ENCODE measurements around the gene ARHGAP33.
"Not testable (repeated sequence)": the region's sequence is repeated elsewhere in the genome, so short reads cannot be mapped to it uniquely, and the experiment has no call there.

ARHGAP33 gene

DNA sequence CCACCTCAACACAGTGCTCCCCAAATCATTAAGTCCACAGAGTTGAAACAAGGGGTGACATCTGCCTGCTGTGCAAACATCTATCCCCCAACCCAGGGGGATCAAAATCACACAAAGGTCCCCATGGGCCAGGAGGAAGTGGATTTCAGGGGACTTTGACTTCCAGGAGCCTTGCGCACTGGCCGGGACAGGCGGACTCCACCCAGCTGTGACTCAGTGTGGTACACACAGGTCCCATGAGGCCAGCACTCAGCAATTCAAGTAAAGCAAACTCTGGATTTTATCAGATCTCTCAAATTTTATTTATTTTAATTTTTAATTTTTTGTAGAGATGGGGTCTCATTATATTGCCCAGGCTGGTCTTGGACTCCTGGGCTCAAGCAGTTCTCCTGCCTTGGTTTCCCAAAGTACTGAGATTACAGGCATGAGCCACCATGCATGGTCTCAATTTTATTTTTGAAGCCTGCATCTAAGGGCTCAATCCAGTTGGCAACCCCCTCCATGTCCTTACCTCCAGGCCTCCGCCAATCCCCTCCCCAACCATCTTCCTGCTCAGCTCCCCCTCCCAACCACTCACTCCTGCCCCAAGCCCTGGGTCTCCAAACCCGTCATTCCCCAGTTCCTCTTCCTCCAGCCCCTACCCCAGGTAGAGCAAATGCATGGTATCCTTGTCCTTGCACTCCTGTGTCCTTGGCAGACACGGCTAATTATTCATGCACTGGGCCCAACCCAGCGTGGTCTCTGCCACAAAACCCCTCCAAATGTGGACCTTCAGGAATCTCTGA lies 18.2 kb downstream of the ARHGAP33 start:
- DNase-seq = no peak

DNA sequence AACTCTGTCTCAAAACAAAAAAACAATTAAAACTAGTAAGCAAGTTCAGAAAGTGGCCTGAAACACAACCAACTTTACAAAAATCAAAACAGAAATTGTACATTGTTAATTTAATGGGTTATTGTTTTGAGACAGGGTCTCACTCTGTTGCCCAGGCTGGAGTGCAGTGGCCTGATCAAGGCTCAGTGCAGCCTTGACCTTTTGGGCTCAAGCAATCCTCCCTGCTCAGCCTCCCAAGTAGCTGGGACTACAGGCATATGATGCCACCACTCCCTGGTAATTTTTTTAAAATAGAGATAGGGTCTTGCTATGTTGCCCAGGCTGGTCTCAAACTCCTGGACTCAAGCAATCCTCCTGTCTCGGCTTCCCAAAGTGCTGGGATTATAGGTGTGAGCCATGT lies 20.2 kb downstream of the ARHGAP33 start:
- not testable (repeated sequence) for DNase-seq

DNA sequence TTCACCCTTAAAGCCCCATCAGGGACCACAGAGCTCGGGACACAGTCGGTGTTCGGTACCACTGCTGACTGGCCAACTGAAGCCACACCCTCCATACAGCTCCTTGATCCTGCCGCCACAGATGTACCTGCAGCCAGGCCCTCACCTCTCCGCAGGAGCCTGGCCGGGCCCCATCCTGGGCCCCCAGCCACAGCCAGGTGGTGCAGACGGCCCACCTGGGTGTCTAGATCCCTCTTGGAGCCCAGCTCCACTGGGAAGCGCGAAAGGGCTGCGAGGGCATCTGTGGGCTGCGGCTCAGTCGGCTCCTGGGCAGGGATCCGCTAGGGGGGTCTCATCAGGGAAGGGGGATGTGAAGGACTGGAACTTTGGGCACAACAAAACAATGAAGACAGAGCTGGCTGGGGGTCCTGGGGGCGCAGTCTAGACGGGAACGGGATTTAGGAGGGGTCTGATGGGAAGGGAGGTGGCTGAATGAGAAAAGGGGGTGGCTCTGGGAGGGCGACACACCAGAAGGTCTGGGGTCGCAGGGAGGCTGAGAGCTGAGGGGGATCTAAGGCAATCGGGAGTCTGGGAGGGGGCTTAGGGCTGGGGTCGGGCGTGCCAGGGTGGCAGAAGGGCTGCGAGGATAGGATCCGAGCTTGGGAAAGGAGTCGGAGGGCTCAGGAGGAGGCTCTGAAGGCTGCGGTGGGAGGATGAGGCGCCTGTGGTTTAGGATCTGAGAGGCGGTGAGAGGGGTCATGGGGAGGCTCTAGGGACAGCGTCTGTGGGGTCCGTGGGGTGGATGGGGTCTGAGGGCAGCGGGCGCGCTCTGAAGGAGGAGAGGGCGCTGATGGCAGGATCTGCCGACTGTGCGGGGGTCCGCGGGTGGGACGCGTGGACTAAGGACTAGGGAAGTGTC lies 21.5 kb downstream of the ARHGAP33 start:
- no peak for DNase-seq

DNA sequence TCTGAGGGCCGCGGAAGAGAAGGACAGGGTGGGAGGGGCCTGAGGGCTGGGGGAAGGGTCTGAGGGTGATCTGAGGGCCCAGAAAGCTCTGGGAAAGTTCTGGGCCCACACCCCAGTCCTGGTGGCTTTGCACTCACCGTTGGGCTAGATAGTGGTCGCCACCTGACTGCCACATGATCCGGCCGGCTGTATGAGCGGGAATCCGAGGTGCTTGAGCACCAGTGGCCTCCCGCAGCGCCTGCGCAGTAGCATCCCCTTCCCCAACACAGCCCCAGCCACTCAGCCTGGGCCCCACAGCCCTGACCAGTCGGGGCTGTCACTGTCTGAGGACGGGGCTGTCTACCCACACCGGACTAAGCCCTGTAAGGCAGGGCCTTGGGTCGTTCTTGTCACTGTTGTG lies 22.3 kb downstream of the ARHGAP33 start:
- no peak for DNase-seq

DNA sequence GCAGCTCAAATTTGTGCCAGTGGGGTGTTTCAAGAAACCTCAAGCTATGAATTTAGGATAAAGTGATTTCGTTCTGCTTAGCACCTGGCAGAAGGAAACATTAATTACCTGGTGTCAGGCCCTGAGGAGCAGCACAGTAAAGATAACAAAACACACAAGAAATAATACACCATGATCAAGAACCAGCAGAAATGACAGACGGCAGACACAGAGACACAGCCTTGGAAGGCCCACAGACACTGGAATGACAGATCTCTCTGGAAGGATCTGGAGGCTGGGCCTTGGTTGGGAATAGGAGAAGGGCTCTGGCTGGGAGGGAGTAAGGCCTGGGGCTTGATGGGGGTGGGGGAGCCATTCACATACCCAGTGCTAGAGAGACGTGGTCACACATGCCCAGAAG lies 26.5 kb downstream of the ARHGAP33 start:
- DNase-seq = no peak

DNA sequence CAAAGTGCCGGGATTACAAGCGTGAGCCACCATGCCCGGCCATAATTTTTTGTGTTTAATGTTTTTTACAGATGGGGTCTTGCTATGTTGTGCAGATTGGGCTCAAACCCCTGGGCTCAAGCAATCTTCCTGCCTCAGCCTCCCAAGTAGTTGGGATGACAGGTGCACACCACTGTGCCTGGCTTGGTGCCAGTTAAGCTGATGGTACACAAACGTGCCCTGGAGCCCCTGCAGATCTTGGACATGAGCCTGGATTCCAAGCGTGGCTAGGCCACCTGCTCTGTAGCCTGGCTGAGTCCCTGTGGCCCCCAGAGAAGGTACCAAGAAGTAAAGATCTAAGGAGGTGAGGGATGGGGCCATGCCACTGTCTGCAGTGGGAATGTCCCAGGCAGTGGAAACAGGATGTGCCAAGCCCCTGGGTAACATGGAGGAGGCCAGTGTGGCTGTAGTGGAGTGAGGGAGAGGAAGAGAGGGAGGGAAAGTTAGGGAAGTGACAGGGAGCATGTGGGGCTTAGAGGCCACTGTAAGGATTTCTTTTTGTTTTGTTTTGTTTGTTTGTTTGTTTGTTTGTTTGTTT lies 30.2 kb downstream of the ARHGAP33 start:
- no peak for DNase-seq

DNA sequence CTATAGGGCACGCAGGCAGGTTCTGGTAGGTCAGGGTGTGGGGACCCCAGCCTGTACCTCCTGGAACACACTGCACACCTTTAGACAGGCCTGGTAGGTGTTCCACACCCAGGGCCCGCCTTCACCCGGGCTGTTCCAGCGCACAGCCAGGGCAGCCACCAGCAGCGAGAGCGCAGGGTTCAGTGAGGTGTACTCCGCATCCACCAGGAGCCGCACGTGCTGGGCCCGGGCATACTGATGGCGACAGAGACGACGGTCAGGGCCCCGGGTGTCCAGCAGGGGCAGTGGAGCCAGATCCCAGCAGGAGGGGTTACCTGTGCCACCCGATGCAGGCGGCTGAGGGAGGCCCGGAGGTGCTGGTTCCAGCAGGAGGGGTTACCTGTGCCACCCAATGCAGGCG lies 31.2 kb downstream of the ARHGAP33 start:
- DNase-seq = no peak

DNA sequence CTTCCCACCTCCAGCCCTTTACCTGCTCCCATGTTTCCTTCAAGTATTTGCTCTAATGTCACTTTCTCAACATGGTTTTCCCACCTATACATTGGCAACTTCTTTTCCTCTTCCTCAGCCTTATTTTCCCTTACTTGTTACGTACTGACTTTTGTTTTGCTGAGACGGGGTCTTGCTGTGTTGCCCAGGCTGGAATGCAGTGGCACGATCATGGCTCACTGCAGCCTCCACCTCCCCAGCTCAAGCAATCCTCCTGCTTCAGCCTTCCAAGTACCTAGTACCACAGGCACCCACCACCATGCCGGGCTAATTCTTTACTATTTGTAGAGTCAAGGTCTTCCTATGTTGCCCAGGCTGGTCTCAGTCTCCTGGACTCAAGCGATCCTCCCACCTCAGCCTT lies 32.3 kb downstream of the ARHGAP33 start:
- no peak for DNase-seq

DNA sequence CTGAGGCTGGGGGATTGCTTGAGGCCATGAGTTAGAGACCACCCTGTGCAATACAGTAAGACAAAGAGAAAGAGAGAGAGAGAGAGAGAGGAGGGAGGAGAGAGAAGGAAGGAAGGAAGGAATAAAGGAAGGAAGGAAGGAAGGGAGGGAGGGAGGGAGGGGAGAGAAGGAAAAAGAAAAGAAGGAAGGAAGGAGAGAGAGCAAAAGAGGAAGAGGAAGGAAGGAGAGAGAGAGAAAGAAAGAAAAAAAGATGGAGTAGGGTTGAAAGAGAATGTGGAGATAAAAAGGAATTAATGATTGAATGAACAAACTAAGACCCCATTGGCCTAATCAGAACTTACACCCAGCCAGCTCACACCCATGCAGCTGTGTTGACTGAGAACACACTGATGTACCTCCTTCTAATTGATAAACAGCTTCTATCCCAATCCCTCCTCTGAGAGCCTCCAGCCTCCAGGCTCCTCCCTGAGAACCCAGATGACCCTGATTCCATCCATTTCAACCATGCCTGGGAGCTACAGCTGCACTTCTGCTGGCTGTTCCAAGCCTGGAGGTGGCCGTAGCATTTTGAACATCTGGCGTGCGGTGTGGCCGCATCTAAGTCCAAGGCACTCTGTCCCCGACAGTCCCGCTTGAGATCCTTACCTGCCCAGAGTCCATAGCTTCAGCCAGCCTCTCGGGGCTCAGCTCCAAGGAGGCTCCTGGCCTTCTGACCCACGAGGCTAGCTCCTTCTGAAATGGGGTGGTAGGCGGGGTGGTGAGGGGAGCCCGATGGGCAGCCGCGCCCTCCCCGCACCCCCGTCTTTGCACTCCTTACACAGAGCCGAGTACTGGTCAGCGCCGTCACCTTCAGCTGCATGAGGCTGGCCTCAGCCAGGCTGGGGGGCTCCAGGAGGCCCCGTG lies 36.2 kb downstream of the ARHGAP33 start:
- no peak for DNase-seq

DNA sequence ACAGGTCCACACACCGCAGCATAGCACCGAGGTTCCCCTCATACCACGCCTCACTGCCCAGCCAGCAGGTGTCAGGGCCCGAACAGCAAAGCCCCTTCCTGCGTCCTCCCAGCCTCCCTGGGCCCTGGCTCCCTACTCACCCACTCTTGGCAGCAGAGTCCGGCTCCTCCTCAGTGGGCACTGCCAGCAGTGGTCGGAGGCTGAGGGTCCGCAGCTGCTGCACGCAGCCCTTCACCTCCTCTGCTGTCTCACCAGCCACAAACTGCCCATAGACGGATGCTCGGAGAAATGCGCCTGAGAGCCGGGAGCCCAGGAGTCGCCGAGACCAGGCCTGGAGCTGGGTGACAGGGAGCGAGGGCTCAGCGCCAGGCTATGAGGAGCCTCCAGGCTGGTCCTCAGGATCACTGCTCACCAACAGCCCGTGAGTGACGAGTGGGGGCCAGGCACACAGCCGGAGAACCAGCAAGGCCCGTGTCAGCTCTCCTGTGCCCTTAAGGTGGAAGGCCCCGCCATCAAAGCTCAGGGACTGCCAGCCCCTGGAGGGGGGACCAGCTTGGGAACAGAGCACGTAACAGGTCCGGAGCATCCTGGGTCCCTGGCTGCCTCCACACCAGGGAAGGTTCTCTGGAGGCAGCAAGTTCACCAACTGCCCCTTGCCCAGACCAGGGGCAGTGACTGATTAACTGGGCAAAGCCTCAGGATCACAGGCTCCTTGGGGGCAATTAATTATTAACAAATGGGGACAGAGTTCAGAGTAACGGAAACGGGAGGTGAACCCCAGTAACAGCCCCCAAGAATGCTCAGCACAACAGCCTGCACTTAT lies 37.1 kb downstream of the ARHGAP33 start, which contains the start of gene PRODH2:
Gene PRODH2, minus strand, starts transcription at position 626 of the 823 bp plus-strand sequence. Its CDS starts 40 bp downstream, at position 586.
- DNase-seq = no peak

DNA sequence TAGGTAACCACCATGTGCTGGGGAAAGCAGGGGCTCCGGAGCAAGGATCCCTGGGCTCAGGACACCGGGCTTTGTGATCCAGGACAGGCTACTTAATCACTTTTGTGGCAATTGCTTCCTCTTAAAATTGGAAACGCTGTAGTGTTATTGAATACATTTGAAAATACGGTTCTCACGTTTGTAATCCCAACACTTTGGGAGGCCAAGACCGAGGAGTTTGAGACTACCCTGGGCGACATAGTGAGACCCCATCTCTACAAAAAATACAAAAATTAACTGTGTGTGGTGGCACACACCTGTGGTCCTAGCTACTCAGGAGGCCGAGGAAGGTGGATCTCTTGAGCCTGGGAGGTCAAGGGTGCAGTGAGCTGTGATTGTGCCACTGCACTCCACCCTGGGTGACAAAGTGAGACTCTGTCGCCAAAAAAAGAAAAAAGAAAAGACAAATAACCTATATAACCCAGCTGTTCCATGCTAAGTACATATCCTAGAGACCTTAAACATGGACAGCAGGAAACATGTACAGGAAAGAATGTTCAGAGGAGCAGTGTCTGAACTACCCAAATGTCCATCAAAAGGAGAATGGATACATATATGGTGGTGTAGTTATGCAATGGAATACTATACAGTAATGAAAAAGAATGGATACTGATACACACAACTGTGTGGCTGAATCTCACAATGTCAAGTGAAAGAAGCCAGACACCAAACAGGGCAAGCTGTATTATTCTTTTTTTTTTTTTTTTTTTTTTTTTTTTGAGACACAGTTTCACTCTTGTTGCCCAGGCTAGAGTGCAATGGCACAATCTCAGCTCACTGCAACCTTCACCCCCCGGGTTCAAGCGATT lies 37.9 kb downstream of the ARHGAP33 start:
- no peak for DNase-seq

DNA sequence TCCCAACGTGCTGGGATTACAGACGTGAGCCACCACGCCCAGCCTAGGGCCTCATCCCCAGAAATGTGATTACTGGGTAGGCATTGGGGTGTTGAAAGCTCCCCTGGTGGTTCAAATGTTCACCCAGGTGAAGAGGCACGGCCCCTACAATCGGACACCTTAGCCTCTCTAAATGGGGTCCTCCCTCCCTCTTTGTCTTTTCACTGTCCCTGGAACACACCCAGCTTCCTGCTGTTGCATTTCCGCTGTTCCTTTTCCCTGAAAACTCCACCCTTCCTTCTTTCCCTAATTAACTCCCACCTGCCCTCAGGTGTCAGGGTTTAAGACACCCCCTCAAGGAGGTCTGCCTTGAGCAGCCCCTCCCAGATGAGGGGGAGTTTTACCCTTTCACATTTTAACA lies 40.9 kb downstream of the ARHGAP33 start:
- no peak for DNase-seq

DNA sequence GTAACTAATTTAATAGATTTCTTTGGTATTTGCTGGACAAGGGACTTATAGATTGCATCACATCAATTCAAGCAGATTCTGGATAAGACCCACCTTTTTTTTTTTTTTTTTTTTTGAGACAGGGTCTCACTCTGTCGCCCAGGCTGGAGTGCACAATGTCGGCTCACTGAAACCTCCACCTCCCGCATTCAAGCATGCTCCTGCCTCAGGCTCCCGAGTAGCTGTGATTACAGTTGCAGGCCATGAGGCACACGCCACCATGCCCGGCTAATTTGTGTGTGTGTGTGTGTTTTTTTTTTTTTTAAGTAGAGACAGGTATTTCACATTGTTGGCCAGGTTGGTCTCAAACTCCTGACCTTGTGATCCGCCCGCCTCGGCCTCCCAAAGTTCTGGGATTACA lies 41.5 kb downstream of the ARHGAP33 start:
- DNase-seq = no peak

DNA sequence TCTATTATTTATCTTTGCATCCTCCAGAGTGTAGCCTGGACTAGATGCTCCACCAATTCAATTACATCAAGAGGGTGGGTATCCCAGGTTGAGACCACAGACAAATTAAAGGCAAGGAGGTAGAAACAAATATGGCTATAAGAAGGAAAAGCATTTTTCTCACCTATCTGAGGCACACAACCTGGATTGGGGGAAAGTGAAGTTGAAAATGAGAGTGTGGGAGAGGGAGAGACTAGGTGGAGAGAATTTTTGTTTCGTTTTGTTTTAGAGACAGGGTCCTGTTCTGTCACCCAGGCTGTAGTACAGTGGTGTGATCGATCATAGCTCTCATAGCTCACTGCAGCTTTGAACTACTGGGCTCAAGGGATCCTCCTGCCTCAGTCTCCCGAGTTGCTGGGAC lies 43.1 kb downstream of the ARHGAP33 start:
- DNase-seq = no peak

DNA sequence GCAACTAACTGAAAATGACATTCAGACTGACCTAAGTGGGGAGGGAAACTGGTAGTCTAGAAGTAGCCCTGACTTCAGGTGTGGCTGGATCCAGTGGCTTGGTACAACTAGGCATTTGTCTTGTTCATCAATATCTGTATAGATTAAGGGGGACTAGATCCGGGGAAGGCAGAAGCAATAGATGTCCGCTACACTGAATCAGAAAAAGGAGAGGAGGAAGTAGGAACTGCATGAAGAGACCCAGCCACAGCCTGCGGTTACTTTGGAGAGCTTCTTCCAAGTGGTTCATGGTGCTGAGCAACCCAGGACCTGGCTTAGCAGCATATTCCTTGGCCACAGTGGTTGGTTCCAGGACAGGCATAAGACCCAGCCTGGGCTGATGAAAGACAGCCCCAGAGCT lies 47.2 kb downstream of the ARHGAP33 start:
- DNase-seq = no peak

DNA sequence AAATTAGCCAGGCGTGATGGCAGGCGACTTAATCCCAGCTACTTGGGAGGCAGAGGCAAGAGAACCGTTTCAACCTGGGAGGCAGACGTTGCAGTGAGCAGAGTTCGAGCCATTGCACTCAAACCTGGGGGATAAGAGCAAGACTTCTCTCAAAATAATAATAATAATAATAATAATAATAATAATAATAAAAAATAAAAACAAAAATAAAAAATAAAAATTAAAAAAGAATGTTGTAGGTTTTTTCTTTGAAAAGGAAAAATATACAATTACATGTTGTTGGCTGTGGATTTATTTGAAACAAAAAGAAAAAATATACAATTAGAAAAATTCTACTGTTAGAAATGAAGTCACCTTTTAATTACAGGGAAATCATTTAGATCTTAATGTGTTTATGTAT lies 48.8 kb downstream of the ARHGAP33 start:
- no peak for DNase-seq

DNA sequence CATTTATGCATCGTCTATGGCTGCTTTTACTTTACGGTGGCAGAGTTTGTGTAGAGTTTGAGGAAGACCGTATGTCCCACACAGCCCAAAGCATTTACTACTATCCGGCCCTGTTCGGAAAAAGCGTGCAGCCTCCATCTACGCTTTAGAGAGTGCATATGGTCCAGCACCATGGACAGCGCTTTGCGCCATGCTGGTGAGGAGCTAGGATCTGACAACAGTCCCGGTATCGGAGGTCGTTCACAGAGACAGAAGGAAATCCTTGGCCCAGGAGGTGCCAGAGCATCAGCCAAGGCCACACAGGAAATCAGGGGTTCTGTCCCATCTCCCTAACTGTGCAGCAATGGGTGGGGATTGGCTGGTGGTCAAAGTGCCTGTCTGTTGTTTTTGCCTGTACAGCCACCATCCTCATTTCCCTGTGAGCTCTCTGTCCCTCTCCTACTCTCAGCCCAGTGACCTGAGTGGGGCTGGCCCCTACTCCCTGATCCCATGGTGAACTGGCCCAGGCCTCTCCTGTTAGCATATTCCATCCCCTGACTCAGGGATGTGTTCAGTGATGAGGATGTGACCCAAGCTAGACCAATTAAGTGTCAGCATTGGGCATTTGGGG lies 53.4 kb downstream of the ARHGAP33 start:
- DNase-seq = no peak

DNA sequence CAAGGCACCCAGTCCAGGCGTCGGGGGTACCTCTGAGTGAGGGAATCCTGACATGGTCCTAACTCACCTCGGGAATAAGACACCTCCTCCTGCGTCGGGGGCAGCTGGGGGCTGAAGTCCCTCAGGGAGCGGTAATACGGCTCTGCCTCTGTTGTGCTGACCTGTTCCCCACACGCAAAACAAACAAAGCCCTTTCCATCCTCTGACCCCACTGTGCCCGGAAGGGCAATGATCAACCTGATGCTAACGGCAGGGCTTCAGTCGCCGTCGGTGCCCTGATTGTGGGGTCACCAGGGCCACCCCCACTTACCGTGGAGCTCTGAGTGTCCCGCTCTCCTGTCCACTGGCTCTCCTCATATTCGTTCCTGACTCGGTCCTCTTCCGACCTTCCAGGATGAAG lies 55.6 kb downstream of the ARHGAP33 start:
- no peak for DNase-seq

DNA sequence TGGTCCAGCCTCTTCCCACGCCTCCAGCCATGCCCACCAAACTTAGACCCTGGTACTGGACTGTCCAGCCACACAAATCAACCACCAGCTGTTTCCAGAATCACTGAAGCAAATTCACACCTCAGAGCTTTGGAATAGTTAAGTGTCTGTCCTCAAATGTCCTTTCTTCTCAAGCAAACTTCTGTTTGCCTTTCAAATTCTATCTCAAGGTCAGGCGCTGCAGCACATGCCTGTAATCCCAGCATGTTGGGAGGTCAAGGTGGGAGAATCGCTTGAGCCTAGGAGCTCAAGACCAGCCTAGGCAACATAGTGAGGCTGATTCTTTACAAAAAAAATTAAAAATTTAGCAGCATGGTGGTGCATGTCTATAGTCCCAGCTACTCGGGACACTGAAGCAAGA lies 56.7 kb downstream of the ARHGAP33 start:
- DNase-seq = no peak

DNA sequence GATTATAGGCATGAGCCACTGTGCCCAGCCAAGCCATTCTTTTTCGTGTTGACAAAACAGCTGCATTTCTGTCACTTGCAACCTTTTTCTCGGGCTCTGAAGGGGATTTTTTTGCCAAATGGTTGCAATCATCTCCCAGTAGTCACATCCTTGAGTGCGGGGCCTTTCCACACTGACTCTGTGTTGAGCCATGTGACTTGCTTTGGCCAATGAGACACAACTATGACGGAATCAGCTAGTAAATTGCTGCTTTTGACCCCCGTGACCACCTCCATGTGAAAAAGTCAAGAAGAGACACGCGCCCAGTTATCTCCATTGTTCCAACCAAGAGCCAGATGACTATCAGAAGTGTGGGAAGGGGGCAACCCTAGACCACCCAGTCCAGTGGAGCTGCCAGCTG lies 58.6 kb downstream of the ARHGAP33 start:
- DNase-seq = no peak
